ENCODE measurements around the gene CEP19. TPM values are rescaled to one million over a fixed set of nuclear protein-coding genes. Genes with fewer than 3 reads are reported as not detected.

The CEP19 gene
- total RNA-seq, 1 donor, result 3.6 TPM

- H2AFZ ChIP-seq (ENCODE audit: low read length), result no peak overlapping the region
- no peaks in the 10 kb centered on the region for H3K79me2 ChIP-seq (ENCODE audit: insufficient read depth, low read length)
- H3K9me3 ChIP-seq (ENCODE audit: low read depth, low read length), result no peaks in the 10 kb centered on the region
- no peak for DNase-seq (ENCODE audit: insufficient read length, low spot score, missing footprints)
- peaks cover 6% of the 10 kb centered on the region for H3K4me1 ChIP-seq (ENCODE audit: insufficient read depth, low read length)
- H3K4me3 ChIP-seq (ENCODE audit: insufficient read depth, low read length), result no peak overlapping the region
- no peak for TF ChIP-seq CTCF (IDR thresholded peaks at IDR 0.05; ENCODE audit: extremely low read depth, low read depth, low read length)
- H3K4me2 ChIP-seq (ENCODE audit: insufficient read depth, low read length), result no peak overlapping the region
- peaks cover 2% of the 10 kb centered on the region for H3K27me3 ChIP-seq (ENCODE audit: insufficient read depth, low read length)
- H3K36me3 ChIP-seq (ENCODE audit: insufficient read depth, low read length), result no peaks in the 10 kb centered on the region
- H3K27ac ChIP-seq (ENCODE audit: low read depth, low read length), result no peak overlapping the region
- H4K20me1 ChIP-seq (ENCODE audit: insufficient read depth, low read length), result no peaks in the 10 kb centered on the region
Measured at GRCh38 chr3:196707566-196707965, 4.5 kb downstream of the CEP19 start.

GRCh38 chr3:196706731-196707130 lies 5.3 kb downstream of the CEP19 start:
- Histone ChIP-seq H3K4me2 (ENCODE audit: insufficient read depth, low read length) (no peak overlapping the region), H3K36me3 (ENCODE audit: insufficient read depth, low read length) (no peaks in the 10 kb centered on the region), H3K4me3 (ENCODE audit: insufficient read depth, low read length) (no peak overlapping the region), H3K79me2 (ENCODE audit: insufficient read depth, low read length) (no peaks in the 10 kb centered on the region), H4K20me1 (ENCODE audit: insufficient read depth, low read length) (no peaks in the 10 kb centered on the region), H3K9me3 (ENCODE audit: low read depth, low read length) (no peaks in the 10 kb centered on the region), H3K4me1 (ENCODE audit: insufficient read depth, low read length) (peaks cover 6% of the 10 kb centered on the region), H3K27me3 (ENCODE audit: insufficient read depth, low read length) (peaks cover 3% of the 10 kb centered on the region), H2AFZ (ENCODE audit: low read length) (no peak overlapping the region), H3K27ac (ENCODE audit: low read depth, low read length) (no peak overlapping the region)
- DNase-seq (ENCODE audit: insufficient read length, low spot score, missing footprints), result no peak
- TF ChIP-seq CTCF (IDR thresholded peaks at IDR 0.05; ENCODE audit: extremely low read depth, low read depth, low read length), result no peak

- H3K27ac ChIP-seq (ENCODE audit: low read depth, low read length), result no peak overlapping the region
- H3K36me3 ChIP-seq (ENCODE audit: insufficient read depth, low read length), result no peaks in the 10 kb centered on the region
- no peaks in the 10 kb centered on the region for H3K9me3 ChIP-seq (ENCODE audit: low read depth, low read length)
- H3K27me3 ChIP-seq (ENCODE audit: insufficient read depth, low read length), result peaks cover 3% of the 10 kb centered on the region
- no peak overlapping the region for H2AFZ ChIP-seq (ENCODE audit: low read length)
- TF ChIP-seq CTCF (IDR thresholded peaks at IDR 0.05; ENCODE audit: extremely low read depth, low read depth, low read length), result no peak
- peaks cover 3% of the 10 kb centered on the region for H3K4me1 ChIP-seq (ENCODE audit: insufficient read depth, low read length)
- H3K4me3 ChIP-seq (ENCODE audit: insufficient read depth, low read length), result no peak overlapping the region
- no peaks in the 10 kb centered on the region for H4K20me1 ChIP-seq (ENCODE audit: insufficient read depth, low read length)
- no peaks in the 10 kb centered on the region for H3K79me2 ChIP-seq (ENCODE audit: insufficient read depth, low read length)
- DNase-seq (ENCODE audit: insufficient read length, low spot score, missing footprints), result no peak
- H3K4me2 ChIP-seq (ENCODE audit: insufficient read depth, low read length), result no peak overlapping the region
Measured at GRCh38 chr3:196706327-196706726, 5.7 kb downstream of the CEP19 start.

- H3K36me3 ChIP-seq (ENCODE audit: insufficient read depth, low read length), result no peaks in the 10 kb centered on the region
- no peak overlapping the region for H2AFZ ChIP-seq (ENCODE audit: low read length)
- no peaks in the 10 kb centered on the region for H4K20me1 ChIP-seq (ENCODE audit: insufficient read depth, low read length)
- no peaks in the 10 kb centered on the region for H3K4me1 ChIP-seq (ENCODE audit: insufficient read depth, low read length)
- DNase-seq (ENCODE audit: insufficient read length, low spot score, missing footprints), result no peak
- no peak overlapping the region for H3K4me2 ChIP-seq (ENCODE audit: insufficient read depth, low read length)
- H3K27me3 ChIP-seq (ENCODE audit: insufficient read depth, low read length), result peaks cover 3% of the 10 kb centered on the region
- H3K4me3 ChIP-seq (ENCODE audit: insufficient read depth, low read length), result no peak overlapping the region
- H3K79me2 ChIP-seq (ENCODE audit: insufficient read depth, low read length), result no peaks in the 10 kb centered on the region
- TF ChIP-seq CTCF (IDR thresholded peaks at IDR 0.05; ENCODE audit: extremely low read depth, low read depth, low read length), result no peak
- no peaks in the 10 kb centered on the region for H3K9me3 ChIP-seq (ENCODE audit: low read depth, low read length)
- H3K27ac ChIP-seq (ENCODE audit: low read depth, low read length), result no peak overlapping the region
Measured at GRCh38 chr3:196700801-196701200, 11.2 kb downstream of the CEP19 start.
